ENCODE results near the gene AFMID.

The AFMID gene

GRCh38 chr17:78197147-78197832, 10.1 kb downstream of the AFMID start:
- Histone ChIP-seq H3K36me3 (ENCODE audit: control insufficient read depth, insufficient read depth, low read length) (peaks cover 2% of the 10 kb centered on the region), H3K9me3 (ENCODE audit: control insufficient read depth, insufficient read depth, low read length) (no peaks in the 10 kb centered on the region), H3K9ac (ENCODE audit: low read depth, low read length) (no peak overlapping the region), H3K4me1 (ENCODE audit: control insufficient read depth, insufficient read depth, low read length) (peaks cover 8% of the 10 kb centered on the region), H3K4me3 (ENCODE audit: low read depth, low read length) (no peak overlapping the region), H3K27me3 (ENCODE audit: control insufficient read depth, insufficient read depth, low read length) (no peaks in the 10 kb centered on the region)

DNA sequence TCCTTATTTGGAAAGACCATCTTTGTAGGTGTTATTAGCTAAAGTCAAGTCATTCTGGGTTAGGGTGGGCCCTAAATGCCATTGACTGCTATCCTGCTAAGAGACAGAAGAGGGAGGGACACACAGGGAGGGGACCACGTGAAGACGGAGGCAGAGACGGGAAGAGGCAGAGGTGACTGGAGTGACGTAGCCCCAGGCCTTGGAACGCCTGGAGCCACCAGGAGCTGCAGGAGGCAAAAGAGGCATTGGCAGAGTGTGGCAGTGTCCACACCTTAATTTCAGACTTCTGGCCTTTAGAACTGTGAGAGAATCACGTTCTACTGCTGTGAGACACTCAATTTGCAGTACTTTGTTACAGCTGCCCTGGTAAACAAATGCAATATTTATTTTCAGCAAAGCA, 13.3 kb downstream of the AFMID start:
- Histone ChIP-seq H3K36me3 (ENCODE audit: control insufficient read depth, insufficient read depth, low read length) (peaks cover 13% of the 10 kb centered on the region), H3K27me3 (ENCODE audit: control insufficient read depth, insufficient read depth, low read length) (no peaks in the 10 kb centered on the region), H3K4me3 (ENCODE audit: low read depth, low read length) (no peak overlapping the region), H3K4me1 (ENCODE audit: control insufficient read depth, insufficient read depth, low read length) (peaks cover 8% of the 10 kb centered on the region), H3K9ac (ENCODE audit: low read depth, low read length) (no peak overlapping the region), H3K9me3 (ENCODE audit: control insufficient read depth, insufficient read depth, low read length) (no peaks in the 10 kb centered on the region)

DNA sequence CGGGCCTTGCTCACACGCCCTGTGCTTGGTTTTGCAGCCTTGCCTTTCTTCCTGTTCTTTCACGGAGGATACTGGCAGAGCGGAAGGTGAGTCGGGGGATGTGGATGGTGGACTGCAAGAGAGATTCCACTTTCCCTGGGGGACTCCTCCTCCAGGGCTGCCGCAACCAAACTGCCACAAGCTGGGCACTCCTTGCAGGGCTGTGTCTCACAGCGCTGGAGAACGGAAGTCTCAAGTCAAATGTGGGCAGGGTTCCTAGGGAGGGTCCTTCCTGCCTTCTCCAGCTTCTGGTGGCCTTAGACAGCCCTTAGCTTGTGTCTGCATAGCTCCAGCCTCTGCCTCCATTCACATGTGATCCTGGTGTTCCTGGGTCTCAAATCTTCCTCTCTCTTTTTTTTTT, 15.5 kb downstream of the AFMID start:
- H3K9ac ChIP-seq (ENCODE audit: low read depth, low read length): no peak overlapping the region
- H3K27me3 ChIP-seq (ENCODE audit: control insufficient read depth, insufficient read depth, low read length): no peaks in the 10 kb centered on the region
- peaks cover 15% of the 10 kb centered on the region for H3K36me3 ChIP-seq (ENCODE audit: control insufficient read depth, insufficient read depth, low read length)
- no peak overlapping the region for H3K4me3 ChIP-seq (ENCODE audit: low read depth, low read length)
- H3K9me3 ChIP-seq (ENCODE audit: control insufficient read depth, insufficient read depth, low read length): no peaks in the 10 kb centered on the region
- H3K4me1 ChIP-seq (ENCODE audit: control insufficient read depth, insufficient read depth, low read length): no peaks in the 10 kb centered on the region

DNA sequence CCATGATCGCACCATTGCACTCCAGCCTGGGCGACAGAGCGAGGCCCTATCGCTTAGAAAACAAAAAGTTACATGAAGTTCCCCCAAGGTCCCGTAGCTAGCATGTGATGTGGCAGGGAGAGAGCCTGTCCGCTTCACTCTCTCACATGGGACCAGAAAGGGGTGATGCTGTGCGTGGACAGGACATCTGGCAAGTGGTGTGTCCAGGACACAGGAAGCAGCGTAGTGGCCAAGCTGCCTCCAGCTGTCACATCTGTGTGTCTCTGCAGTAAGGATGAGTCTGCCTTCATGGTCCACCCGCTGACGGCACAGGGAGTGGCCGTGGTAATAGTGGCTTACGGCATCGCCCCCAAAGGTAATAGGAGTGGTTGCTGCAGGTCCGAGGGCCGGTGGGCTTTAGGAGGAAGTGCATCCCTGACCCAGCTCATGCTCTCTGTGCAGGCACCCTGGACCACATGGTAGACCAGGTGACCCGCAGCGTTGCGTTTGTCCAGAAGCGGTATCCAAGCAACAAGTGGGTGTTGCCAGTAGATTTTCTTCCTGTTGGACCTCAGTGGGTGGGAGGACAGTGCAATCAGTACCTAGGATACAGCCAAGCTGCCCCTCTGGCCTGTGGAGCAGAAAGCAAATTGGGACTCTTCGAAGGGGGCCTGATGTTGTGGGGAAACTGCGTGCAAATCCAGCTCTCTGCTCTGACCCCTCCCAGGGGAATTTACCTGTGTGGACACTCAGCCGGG, 17.4 kb downstream of the AFMID start:
- Histone ChIP-seq H3K4me3 (ENCODE audit: low read depth, low read length) (no peak overlapping the region), H3K27me3 (ENCODE audit: control insufficient read depth, insufficient read depth, low read length) (no peaks in the 10 kb centered on the region), H3K36me3 (ENCODE audit: control insufficient read depth, insufficient read depth, low read length) (peaks cover 15% of the 10 kb centered on the region), H3K9ac (ENCODE audit: low read depth, low read length) (no peak overlapping the region), H3K4me1 (ENCODE audit: control insufficient read depth, insufficient read depth, low read length) (no peaks in the 10 kb centered on the region), H3K9me3 (ENCODE audit: control insufficient read depth, insufficient read depth, low read length) (no peaks in the 10 kb centered on the region)

GRCh38 chr17:78205124-78205775, 18.1 kb downstream of the AFMID start:
- Histone ChIP-seq H3K4me1 (ENCODE audit: control insufficient read depth, insufficient read depth, low read length) (no peaks in the 10 kb centered on the region), H3K9ac (ENCODE audit: low read depth, low read length) (no peak overlapping the region), H3K4me3 (ENCODE audit: low read depth, low read length) (no peak overlapping the region), H3K9me3 (ENCODE audit: control insufficient read depth, insufficient read depth, low read length) (no peaks in the 10 kb centered on the region), H3K36me3 (ENCODE audit: control insufficient read depth, insufficient read depth, low read length) (peaks cover 15% of the 10 kb centered on the region), H3K27me3 (ENCODE audit: control insufficient read depth, insufficient read depth, low read length) (no peaks in the 10 kb centered on the region)

DNA sequence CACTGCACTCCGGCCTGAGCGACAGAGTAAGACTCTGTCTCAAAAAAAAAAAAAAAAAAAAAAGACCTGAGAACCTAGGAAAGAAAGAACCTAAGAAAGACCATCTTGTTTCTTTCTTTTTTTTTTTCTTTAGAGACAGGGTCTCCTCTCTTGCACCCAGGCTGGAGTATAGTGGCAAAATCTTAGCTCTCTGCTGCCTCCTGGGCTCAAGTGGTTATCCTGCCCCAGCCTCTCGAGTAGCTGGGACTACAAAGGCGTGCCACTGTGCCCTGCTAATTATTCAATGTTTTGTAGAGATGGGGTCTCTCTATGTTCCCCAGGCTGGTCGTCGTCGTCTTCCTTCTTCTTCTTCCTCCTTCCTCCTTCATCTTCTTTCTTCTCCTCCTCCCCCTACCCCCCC, 19.1 kb downstream of the AFMID start:
- peaks cover 15% of the 10 kb centered on the region for H3K36me3 ChIP-seq (ENCODE audit: control insufficient read depth, insufficient read depth, low read length)
- H3K9me3 ChIP-seq (ENCODE audit: control insufficient read depth, insufficient read depth, low read length): no peaks in the 10 kb centered on the region
- H3K9ac ChIP-seq (ENCODE audit: low read depth, low read length): no peak overlapping the region
- H3K4me1 ChIP-seq (ENCODE audit: control insufficient read depth, insufficient read depth, low read length): no peaks in the 10 kb centered on the region
- H3K4me3 ChIP-seq (ENCODE audit: low read depth, low read length): no peak overlapping the region
- H3K27me3 ChIP-seq (ENCODE audit: control insufficient read depth, insufficient read depth, low read length): no peaks in the 10 kb centered on the region

DNA sequence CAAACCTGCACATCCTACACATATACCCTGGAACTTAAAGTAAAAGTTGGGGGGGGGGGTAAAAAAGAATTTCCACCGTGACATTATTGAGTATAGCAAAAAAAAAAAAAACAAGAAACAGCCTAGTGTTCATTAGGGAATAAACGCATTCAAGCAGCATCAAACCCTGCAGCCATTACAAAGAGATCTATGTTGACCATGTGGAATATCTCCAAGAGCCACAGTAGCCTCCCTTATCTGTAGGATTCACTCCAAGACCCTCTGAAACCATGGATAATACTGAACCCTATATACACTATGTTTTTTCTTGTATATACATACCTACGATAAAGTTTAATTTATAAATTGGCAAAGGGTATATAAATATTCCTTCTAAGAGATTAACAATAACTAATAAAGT, 21.3 kb downstream of the AFMID start:
- no peak overlapping the region for H3K9ac ChIP-seq (ENCODE audit: low read depth, low read length)

GRCh38 chr17:78210111-78210510, 22.9 kb downstream of the AFMID start:
- no peak overlapping the region for H3K4me3 ChIP-seq (ENCODE audit: low read depth, low read length)
- no peak overlapping the region for H3K9ac ChIP-seq (ENCODE audit: low read depth, low read length)
- peaks cover 7% of the 10 kb centered on the region for H3K36me3 ChIP-seq (ENCODE audit: control insufficient read depth, insufficient read depth, low read length)
- H3K9me3 ChIP-seq (ENCODE audit: control insufficient read depth, insufficient read depth, low read length): no peaks in the 10 kb centered on the region
- no peaks in the 10 kb centered on the region for H3K27me3 ChIP-seq (ENCODE audit: control insufficient read depth, insufficient read depth, low read length)
- no peaks in the 10 kb centered on the region for H3K4me1 ChIP-seq (ENCODE audit: control insufficient read depth, insufficient read depth, low read length)

More for the DNA sequence above, 21.3 kb downstream of the AFMID start:
- Histone ChIP-seq H3K4me3 (ENCODE audit: low read depth, low read length) (no peak overlapping the region), H3K4me1 (ENCODE audit: control insufficient read depth, insufficient read depth, low read length) (no peaks in the 10 kb centered on the region), H3K36me3 (ENCODE audit: control insufficient read depth, insufficient read depth, low read length) (peaks cover 13% of the 10 kb centered on the region), H3K27me3 (ENCODE audit: control insufficient read depth, insufficient read depth, low read length) (no peaks in the 10 kb centered on the region), H3K9me3 (ENCODE audit: control insufficient read depth, insufficient read depth, low read length) (no peaks in the 10 kb centered on the region)

DNA sequence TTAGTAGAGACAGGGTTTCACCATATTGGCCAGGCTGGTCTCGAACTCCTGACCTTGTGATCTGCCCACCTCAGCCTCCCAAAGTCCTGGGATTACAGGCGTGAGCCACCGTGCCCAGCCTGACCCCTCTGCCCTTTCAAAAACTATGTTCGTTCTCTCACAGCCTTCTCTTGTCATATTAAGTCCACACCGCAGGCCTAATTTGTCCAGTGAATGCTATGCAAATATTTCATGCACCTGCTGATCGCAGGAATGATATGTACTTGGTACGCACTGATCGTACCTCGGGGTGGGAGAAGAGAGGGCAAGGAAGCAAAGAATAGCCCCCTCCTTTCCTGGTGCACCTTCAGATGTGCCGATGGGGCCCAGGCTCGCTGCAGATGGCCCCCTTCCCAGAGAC, 23.9 kb downstream of the AFMID start:
- no peaks in the 10 kb centered on the region for H3K27me3 ChIP-seq (ENCODE audit: control insufficient read depth, insufficient read depth, low read length)
- H3K9me3 ChIP-seq (ENCODE audit: control insufficient read depth, insufficient read depth, low read length): no peaks in the 10 kb centered on the region
- H3K36me3 ChIP-seq (ENCODE audit: control insufficient read depth, insufficient read depth, low read length): no peaks in the 10 kb centered on the region
- H3K4me3 ChIP-seq (ENCODE audit: low read depth, low read length): no peak overlapping the region
- no peak overlapping the region for H3K9ac ChIP-seq (ENCODE audit: low read depth, low read length)
- no peaks in the 10 kb centered on the region for H3K4me1 ChIP-seq (ENCODE audit: control insufficient read depth, insufficient read depth, low read length)

DNA sequence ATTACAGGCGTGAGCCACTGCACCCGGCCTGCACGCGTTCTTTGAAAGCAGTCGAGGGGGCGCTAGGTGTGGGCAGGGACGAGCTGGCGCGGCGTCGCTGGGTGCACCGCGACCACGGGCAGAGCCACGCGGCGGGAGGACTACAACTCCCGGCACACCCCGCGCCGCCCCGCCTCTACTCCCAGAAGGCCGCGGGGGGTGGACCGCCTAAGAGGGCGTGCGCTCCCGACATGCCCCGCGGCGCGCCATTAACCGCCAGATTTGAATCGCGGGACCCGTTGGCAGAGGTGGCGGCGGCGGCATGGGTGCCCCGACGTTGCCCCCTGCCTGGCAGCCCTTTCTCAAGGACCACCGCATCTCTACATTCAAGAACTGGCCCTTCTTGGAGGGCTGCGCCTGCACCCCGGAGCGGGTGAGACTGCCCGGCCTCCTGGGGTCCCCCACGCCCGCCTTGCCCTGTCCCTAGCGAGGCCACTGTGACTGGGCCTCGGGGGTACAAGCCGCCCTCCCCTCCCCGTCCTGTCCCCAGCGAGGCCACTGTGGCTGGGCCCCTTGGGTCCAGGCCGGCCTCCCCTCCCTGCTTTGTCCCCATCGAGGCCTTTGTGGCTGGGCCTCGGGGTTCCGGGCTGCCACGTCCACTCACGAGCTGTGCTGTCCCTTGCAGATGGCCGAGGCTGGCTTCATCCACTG, 27.0 kb downstream of the AFMID start, which contains the start of gene BIRC5:
Gene BIRC5 (plus strand): TSS at position 238 of the 690 bp plus-strand sequence. CDS start 64 bp downstream, at position 302.
- H3K36me3 ChIP-seq (ENCODE audit: control insufficient read depth, insufficient read depth, low read length): peaks cover 9% of the 10 kb centered on the region
- no peaks in the 10 kb centered on the region for H3K4me1 ChIP-seq (ENCODE audit: control insufficient read depth, insufficient read depth, low read length)
- H3K27me3 ChIP-seq (ENCODE audit: control insufficient read depth, insufficient read depth, low read length): no peaks in the 10 kb centered on the region
- H3K9ac ChIP-seq (ENCODE audit: low read depth, low read length): peak within 1 kb of the TSS; percentile 91
- no peaks in the 10 kb centered on the region for H3K9me3 ChIP-seq (ENCODE audit: control insufficient read depth, insufficient read depth, low read length)
- peak within 1 kb of the TSS; percentile 93 for H3K4me3 ChIP-seq (ENCODE audit: low read depth, low read length)

- Histone ChIP-seq H3K4me1 (ENCODE audit: control insufficient read depth, insufficient read depth, low read length) (peaks cover 2% of the 10 kb centered on the region), H3K27me3 (ENCODE audit: control insufficient read depth, insufficient read depth, low read length) (no peaks in the 10 kb centered on the region), H3K9me3 (ENCODE audit: control insufficient read depth, insufficient read depth, low read length) (no peaks in the 10 kb centered on the region), H3K36me3 (ENCODE audit: control insufficient read depth, insufficient read depth, low read length) (peaks cover 11% of the 10 kb centered on the region), H3K9ac (ENCODE audit: low read depth, low read length) (peak overlapping the region; percentile 91), H3K4me3 (ENCODE audit: low read depth, low read length) (peak overlapping the region; percentile 93)
These were observed 27.5 kb downstream of the AFMID start for GRCh38 chr17:78214706-78215061.

All from iPS-15b (cell line).